Measurements from ENCODE around the gene CD320. TPM values are rescaled to one million over a fixed set of nuclear protein-coding genes. Genes with fewer than 3 reads are reported as not detected.
A peak's percentile ranks its signal among the peaks of the same experiment; 100 is the strongest.

The CD320 gene
- total and polyA plus RNA-seq, 2 experiments from 2014 or later: 87.0 to 124 TPM

DNA sequence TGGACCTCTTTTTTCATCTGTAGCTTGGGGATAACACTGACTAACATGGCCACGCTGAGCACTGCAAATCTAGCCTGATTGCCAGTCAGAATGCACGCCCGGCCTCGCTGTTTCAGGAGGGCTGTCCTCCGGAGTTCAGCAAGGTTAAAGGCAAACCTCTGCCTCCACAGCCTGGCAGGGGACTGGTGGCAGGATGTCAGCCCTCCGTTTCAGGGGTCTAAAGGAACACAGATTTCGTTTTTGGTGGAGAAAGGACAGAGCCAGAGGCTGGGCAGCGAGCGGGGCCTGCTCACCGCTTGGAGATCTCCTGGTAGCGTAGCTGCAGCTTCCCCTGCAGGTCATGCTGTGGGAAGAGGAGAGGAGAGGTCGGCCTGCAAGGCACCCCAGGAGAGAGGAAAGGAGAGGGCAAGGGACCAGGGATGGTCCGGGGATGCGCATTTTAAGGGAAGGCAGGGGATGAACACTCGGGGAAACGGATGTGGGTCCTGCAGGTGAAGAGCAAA is 12.5 kb upstream of the CD320 start (continued):
- TF ChIP-seq, protein P1, sequence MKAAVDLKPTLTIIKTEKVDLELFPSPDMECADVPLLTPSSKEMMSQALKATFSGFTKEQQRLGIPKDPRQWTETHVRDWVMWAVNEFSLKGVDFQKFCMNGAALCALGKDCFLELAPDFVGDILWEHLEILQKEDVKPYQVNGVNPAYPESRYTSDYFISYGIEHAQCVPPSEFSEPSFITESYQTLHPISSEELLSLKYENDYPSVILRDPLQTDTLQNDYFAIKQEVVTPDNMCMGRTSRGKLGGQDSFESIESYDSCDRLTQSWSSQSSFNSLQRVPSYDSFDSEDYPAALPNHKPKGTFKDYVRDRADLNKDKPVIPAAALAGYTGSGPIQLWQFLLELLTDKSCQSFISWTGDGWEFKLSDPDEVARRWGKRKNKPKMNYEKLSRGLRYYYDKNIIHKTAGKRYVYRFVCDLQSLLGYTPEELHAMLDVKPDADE (IDR thresholded peaks at IDR 0.05): no peak
- TF ChIP-seq, protein P2, sequence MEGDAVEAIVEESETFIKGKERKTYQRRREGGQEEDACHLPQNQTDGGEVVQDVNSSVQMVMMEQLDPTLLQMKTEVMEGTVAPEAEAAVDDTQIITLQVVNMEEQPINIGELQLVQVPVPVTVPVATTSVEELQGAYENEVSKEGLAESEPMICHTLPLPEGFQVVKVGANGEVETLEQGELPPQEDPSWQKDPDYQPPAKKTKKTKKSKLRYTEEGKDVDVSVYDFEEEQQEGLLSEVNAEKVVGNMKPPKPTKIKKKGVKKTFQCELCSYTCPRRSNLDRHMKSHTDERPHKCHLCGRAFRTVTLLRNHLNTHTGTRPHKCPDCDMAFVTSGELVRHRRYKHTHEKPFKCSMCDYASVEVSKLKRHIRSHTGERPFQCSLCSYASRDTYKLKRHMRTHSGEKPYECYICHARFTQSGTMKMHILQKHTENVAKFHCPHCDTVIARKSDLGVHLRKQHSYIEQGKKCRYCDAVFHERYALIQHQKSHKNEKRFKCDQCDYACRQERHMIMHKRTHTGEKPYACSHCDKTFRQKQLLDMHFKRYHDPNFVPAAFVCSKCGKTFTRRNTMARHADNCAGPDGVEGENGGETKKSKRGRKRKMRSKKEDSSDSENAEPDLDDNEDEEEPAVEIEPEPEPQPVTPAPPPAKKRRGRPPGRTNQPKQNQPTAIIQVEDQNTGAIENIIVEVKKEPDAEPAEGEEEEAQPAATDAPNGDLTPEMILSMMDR (conservative IDR thresholded peaks at IDR 0.05; ENCODE audit: low read depth in 2 of 2): no peak
- TF ChIP-seq CREB1 (CRISPR knock-in tag; IDR thresholded peaks at IDR 0.05; ENCODE audit: low read depth) (no peak), POLR2AphosphoS5 (IDR thresholded peaks at IDR 0.05; ENCODE audit: low read depth) (no peak)

DNA sequence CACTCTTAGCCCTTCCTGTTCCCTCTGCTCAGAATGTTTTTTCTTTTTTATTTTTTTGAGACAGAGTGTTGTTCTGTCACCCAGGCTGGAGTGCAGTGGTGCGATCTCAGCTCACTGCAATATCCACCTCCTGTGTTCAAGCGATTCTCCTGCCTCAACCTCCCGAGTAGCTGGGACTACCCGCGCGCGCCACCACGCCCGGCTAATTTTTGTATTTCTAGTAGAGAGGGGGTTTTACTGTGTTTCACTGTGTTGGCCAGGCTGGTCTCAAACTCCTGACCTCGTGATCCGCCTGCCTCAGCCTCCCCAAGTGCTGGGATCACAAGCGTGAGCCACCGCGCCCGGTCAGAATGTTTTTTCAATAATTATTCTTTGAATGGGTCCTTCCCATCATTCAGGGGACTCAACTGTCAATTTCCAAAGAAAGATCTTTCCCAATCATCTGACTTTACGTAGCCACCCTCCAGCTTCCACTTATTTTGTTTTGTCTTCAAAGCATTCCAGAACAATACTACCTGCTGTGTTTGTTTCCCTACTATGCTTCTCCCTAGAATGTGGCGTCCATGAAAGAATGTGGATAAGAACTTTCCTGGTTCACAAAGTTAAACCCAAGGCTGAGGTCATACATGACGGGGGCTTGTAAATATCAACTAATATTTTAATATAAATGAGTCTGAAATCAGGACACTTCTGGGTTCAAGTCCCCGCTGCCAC is 11.8 kb upstream of the CD320 start:
- H3K27ac Mint-ChIP-seq: peak overlapping the region; percentile 13; the same call in 1 of the 2 replicates
- Histone ChIP-seq H3K4me2 (peak overlapping the region; percentile 100), H2AFZ (no peak overlapping the region), H4K20me1 (replicated peaks; ENCODE audit: insufficient read depth) (peaks cover 24% of the 10 kb centered on the region), H3K79me2 (replicated peaks; ENCODE audit: insufficient read depth) (peaks cover 33% of the 10 kb centered on the region), H3K27me3 (ENCODE audit: insufficient read depth) (no peaks in the 10 kb centered on the region), H3K27ac (ENCODE audit: low read depth) (peak overlapping the region; percentile 98), H3K4me3 (peak overlapping the region; percentile 96), H3K4me1 (ENCODE audit: insufficient read depth) (peaks cover 24% of the 10 kb centered on the region), H3K36me3 (ENCODE audit: insufficient read depth) (peaks cover 7% of the 10 kb centered on the region), H3F3A (replicated peaks; ENCODE audit: low read depth) (peaks cover 50% of the 10 kb centered on the region), H3K9me2 (ENCODE audit: insufficient read depth) (no peaks in the 10 kb centered on the region)
- peaks cover 49% of the 10 kb centered on the region for H3K36me3 Mint-ChIP-seq (ENCODE audit: low read depth)
- H3K27me3 Mint-ChIP-seq (ENCODE audit: insufficient read depth, low read depth, poor library complexity): peaks cover 24% of the 10 kb centered on the region
- peaks cover 41% of the 10 kb centered on the region for H3K4me1 Mint-ChIP-seq
- no peaks in the 10 kb centered on the region for H3K9me3 Mint-ChIP-seq
- no peak for ATAC-seq
- peak; percentile 77 for DNase-seq (ENCODE audit: low spot score)
- H3K4me3 Mint-ChIP-seq: peak overlapping the region; percentile 97
- no peak for TF ChIP-seq EZH2 (IDR thresholded peaks at IDR 0.05; ENCODE audit: low read depth, unreplicated experiment)
- no peak for TF ChIP-seq POLR2AphosphoS5 (IDR thresholded peaks at IDR 0.05; ENCODE audit: low read depth)
- TF ChIP-seq ZNF114 (CRISPR knock-in tag; IDR thresholded peaks at IDR 0.05): no peak
- TF ChIP-seq, protein P2 (conservative IDR thresholded peaks at IDR 0.05; ENCODE audit: low read depth in 2 of 2): no peak
- TF ChIP-seq, protein P1 (IDR thresholded peaks at IDR 0.05): no peak
- TF ChIP-seq STAT1 (IDR thresholded peaks at IDR 0.05; ENCODE audit: unreplicated experiment): no peak
- no peak for TF ChIP-seq CREB1 (CRISPR knock-in tag; IDR thresholded peaks at IDR 0.05; ENCODE audit: low read depth)
- TF ChIP-seq, protein P3, sequence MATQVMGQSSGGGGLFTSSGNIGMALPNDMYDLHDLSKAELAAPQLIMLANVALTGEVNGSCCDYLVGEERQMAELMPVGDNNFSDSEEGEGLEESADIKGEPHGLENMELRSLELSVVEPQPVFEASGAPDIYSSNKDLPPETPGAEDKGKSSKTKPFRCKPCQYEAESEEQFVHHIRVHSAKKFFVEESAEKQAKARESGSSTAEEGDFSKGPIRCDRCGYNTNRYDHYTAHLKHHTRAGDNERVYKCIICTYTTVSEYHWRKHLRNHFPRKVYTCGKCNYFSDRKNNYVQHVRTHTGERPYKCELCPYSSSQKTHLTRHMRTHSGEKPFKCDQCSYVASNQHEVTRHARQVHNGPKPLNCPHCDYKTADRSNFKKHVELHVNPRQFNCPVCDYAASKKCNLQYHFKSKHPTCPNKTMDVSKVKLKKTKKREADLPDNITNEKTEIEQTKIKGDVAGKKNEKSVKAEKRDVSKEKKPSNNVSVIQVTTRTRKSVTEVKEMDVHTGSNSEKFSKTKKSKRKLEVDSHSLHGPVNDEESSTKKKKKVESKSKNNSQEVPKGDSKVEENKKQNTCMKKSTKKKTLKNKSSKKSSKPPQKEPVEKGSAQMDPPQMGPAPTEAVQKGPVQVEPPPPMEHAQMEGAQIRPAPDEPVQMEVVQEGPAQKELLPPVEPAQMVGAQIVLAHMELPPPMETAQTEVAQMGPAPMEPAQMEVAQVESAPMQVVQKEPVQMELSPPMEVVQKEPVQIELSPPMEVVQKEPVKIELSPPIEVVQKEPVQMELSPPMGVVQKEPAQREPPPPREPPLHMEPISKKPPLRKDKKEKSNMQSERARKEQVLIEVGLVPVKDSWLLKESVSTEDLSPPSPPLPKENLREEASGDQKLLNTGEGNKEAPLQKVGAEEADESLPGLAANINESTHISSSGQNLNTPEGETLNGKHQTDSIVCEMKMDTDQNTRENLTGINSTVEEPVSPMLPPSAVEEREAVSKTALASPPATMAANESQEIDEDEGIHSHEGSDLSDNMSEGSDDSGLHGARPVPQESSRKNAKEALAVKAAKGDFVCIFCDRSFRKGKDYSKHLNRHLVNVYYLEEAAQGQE (IDR thresholded peaks at IDR 0.05; ENCODE audit: unreplicated experiment): no peak
- no peak for TF ChIP-seq ZNF331 (CRISPR knock-in tag; IDR thresholded peaks at IDR 0.05; ENCODE audit: low read depth)
- no peak for TF ChIP-seq NANOG (IDR thresholded peaks at IDR 0.05; ENCODE audit: borderline replicate concordance)
- no peak for TF ChIP-seq JUNB (IDR thresholded peaks at IDR 0.05; ENCODE audit: unreplicated experiment)
